Mammary epithelial cell (primary cell): ENCODE results near the gene E2F1.

ENCODE experiments used
- EZH2 ChIP-seq: IDR thresholded peaks from 2 replicates; pipeline ENCODE4 v1.6.1; 2012; ENCODE audit warnings: low read length, inconsistent platforms, borderline replicate concordance
- TF ChIP-seq, protein P1 (sequence below), 2 donors: IDR thresholded peaks in 1 of 2; conservative IDR thresholded peaks in 1 of 2; 2 replicates each; pipeline ENCODE4 v1.5.1; 2011 to 2012; ENCODE audit warnings: inconsistent platforms in 2 of 2, low read length in 2 of 2, mild to moderate bottlenecking in 2 of 2, control low read depth in 1 of 2, low read depth in 1 of 2; ENCODE audit not compliant: insufficient read depth in 1 of 2; ENCODE audit errors: extremely low read depth in 1 of 2

DNA sequence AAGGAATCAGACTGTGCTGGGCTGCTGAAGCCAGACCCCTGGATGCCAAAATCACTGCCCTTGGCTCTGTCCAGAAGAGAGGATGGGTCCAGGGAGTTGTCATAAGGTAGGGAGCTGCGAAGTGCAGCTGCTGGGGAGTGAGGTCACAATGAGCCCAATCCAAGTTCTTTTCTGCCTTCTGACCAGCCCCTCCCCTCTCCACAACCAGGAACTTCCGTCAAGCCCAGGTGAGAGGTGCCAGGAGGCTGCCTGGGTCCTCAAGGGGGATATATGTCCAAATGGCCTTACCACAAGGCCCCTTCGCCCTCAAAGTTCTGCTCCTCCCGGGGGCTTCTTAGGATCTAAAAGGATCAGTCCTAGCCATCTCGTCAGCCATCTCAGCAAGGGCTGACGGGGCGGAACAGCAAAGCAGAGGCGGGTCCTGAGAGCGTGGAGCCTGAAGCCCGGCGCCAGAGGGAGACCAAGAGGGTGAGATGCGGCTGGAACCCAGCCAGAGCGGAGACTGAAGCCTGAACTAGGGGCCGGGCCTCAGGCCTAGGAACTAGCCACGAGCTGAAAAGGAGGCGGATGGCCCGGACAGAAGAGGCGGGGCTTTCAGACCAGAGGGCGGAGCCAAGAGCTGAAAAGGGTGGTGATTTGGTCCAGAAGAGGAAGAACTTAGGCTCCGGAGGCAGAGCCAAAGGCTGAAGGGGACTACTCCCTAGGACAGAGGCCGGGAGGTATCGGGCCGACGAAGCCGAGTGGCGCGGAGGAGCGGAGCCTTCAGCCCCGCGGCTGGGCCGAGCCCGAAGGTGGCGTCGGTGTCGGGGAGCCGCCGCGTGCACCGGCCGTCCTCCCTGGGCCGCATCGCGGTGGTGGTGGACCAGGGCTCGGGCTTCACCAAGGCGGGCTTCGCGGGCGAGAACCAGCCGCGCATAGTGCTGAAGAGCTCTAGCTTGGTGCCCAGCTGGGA lies 19.6 kb downstream of the E2F1 start, which contains the start of gene ACTL10:
- TF ChIP-seq, protein P1, sequence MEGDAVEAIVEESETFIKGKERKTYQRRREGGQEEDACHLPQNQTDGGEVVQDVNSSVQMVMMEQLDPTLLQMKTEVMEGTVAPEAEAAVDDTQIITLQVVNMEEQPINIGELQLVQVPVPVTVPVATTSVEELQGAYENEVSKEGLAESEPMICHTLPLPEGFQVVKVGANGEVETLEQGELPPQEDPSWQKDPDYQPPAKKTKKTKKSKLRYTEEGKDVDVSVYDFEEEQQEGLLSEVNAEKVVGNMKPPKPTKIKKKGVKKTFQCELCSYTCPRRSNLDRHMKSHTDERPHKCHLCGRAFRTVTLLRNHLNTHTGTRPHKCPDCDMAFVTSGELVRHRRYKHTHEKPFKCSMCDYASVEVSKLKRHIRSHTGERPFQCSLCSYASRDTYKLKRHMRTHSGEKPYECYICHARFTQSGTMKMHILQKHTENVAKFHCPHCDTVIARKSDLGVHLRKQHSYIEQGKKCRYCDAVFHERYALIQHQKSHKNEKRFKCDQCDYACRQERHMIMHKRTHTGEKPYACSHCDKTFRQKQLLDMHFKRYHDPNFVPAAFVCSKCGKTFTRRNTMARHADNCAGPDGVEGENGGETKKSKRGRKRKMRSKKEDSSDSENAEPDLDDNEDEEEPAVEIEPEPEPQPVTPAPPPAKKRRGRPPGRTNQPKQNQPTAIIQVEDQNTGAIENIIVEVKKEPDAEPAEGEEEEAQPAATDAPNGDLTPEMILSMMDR (conservative IDR thresholded peaks at IDR 0.05 in 1 of 2, IDR thresholded peaks at IDR 0.05 in 1 of 2; ENCODE audit: extremely low read depth in 1 of 2, insufficient read depth in 1 of 2, low read depth in 1 of 2, low read length in 2 of 2), result peak in 1 of 2 donors; percentile 17
- no peak for TF ChIP-seq EZH2
